Fibroblast of upper back skin (primary cell): ENCODE measurements around the gene GOLGA3.
"Not testable (repeated sequence)": the region's sequence is repeated elsewhere in the genome, so short reads cannot be mapped to it uniquely, and the experiment has no call there.

Experiments
- DNase-seq: peaks from one replicate; pipeline ENCODE4 v3.0.0-alpha.2; 2013

Gene GOLGA3

DNA sequence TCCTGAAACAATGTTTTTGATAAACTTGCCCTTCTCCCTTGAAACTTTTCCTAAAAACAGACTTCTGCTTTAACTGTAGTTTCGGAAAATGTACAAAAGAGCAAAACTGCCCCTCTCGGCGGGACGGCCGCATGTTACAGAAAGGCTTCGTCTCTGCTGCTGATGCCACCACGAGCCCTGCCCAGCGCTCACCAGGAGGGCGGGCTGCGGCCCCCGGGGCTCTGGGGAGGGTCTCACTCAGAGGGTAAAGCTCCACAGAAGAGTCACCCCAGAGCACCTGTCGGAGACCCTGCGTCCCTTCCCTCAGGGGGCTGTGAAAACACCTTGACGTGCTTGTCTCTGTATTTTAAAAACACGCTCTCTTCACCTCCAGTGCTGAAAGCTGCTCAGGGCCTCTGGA, 12.5 kb upstream of the GOLGA3 start:
- DNase-seq: no peak

DNA sequence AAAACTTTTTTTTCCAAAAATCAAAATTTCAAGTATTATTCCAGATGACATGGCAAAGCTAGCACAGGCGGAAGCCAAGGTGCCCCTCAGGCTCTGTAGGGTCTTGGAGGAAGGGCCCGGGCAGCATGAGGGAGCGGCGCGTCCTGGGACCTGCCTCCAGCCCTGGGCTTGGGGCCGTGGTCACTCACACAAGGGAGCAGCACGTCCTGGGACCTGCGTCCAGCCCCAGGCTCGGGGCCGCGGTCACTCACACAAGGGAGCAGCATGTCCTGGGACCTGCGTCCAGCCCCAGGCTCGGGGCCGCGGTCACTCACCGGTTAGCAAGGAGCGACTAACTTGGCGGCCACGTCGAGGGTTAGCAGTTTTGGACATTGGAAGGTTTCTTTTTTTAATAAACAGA, 11.9 kb upstream of the GOLGA3 start:
- DNase-seq: no peak

DNA sequence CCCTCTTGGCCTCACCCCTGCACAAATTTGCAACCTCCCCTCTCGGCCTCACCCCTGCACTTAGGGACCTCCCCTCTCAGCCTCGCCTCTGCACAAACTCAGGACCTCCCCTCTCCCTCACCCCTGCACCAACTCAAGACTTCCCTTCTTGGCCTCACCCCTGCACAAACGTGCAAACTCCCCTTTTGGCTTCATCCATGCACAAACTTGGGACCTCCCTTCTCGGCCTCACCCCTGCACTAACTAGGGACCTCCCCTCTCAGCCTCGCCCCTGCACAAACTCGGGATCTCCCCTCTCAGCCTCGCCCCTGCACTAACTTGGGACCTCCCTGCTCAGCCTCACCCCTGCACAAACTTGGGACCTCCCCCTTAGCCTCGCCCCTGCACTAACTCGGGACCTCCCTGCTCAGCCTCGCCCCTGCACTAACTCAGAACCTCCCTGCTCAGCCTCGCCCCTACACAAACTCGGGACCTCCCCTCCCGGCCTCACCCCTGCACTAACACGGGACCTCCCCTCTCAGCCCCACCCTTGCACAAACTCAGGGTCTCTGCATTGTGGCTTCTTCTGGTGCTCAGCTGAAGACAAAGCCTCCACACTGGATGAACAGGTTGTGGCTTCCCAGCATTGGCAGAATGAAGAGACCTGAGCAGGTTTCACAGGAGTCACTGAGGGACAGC, 11.0 kb upstream of the GOLGA3 start:
- DNase-seq: no peak

DNA sequence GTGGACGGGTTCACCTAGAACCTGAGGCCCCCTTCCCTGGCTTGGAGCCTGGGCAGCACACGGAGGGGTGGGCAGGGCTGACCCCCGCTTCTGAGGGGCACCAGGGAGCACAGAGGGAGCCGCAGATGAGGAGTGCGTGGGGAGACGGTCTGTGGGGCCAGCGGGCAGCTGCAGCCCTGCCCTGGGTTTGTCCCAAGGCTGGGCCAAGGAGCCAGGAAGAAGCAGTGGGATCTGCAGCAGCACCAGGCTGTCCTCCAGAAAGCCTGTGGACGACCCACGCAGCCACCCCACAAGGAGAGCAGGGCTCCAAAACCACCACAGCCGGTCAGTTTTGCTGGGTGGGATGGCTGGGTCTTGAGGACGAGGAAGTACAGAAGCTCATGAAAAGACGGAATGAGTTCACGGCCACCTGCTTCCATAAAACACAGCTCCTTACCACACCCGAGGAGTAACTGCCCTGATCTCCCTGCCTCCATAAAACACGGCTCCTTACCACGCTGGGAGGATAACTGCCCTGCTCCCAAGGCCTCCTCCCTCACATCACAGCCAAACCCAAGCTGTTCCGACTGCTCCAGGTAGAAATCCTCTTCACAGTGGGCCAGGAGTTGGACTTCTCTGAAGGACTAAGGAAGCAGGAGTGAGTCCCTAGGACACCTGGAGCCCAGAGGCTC, 9.9 kb upstream of the GOLGA3 start:
- DNase-seq: no peak

DNA sequence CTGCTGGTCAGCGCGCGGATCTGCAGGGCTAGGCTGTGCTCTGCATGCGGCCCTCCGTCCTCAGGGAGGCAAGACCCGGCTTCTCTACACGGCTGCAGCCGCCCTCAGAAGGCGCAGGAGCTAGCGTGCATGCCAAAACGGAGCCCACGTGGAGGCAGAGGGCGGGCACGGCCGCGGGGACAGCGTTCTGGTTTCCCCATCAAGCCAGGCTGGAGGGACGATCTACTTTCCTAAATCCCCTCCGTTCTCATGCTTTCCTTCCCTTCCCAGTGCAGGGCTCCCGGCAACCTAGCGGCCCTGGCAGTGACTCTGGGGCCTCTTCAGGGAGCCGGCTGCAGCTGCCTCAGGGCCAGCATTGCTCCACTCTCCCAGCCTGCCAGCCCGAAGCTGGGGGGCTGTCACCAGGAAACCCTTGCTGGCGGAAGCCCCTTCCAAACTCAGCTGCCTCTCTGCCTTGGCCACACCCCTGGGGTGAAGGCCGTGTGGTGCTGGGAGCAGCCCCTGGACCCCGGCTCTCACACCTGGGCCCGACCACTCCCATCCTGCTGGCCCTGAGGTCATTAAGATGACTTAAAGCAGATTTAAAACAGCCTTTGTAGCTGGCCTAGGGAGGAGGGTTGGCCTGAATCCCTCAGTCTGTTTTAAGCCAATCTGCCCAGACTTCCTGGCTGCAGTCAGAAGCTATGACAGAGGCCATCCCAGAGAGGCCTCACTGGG, 9.2 kb upstream of the GOLGA3 start:
- peak; percentile 6 for DNase-seq

DNA sequence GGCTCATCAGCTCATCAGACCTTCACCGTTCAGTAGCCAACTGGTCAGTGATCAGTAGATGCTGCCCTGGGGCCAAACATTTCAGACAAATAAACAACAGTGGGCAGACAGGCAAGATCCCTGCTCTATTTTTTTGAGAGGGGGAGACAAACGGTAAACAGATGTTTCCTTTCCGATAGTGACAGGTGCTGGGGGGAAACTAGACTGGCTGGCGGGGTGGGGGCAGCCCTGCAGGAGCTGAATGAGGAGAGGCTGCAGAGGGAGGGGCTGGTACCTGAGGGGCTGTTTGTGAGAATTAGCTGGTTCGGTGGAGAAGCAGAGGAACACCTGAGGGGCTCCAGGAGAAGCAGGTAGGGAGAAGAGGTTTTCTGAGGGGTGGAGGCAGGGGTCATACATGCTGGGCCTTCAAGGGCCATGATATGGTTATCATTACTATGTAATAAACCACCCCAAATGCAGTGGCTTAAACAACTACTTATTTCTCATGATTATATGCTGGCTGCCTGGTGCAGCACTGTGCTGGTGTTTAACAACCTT, 8.2 kb upstream of the GOLGA3 start:
- no peak for DNase-seq

DNA sequence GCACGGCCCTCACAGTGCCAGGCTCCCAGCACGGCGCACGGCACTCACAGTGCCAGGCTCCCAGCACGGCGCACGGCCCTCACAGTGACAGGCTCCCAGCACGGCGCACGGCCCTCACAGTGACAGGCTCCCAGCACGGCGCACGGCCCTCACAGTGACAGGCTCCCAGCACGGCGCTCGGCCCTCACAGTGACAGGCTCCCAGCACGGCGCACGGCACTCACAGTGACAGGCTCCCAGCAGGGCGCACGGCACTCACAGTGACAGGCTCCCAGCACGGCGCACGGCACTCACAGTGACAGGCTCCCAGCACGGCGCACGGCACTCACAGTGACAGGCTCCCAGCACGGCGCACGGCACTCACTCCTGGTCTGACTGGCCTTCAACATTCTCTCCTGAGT, 7.6 kb upstream of the GOLGA3 start:
- DNase-seq: not testable (repeated sequence)

DNA sequence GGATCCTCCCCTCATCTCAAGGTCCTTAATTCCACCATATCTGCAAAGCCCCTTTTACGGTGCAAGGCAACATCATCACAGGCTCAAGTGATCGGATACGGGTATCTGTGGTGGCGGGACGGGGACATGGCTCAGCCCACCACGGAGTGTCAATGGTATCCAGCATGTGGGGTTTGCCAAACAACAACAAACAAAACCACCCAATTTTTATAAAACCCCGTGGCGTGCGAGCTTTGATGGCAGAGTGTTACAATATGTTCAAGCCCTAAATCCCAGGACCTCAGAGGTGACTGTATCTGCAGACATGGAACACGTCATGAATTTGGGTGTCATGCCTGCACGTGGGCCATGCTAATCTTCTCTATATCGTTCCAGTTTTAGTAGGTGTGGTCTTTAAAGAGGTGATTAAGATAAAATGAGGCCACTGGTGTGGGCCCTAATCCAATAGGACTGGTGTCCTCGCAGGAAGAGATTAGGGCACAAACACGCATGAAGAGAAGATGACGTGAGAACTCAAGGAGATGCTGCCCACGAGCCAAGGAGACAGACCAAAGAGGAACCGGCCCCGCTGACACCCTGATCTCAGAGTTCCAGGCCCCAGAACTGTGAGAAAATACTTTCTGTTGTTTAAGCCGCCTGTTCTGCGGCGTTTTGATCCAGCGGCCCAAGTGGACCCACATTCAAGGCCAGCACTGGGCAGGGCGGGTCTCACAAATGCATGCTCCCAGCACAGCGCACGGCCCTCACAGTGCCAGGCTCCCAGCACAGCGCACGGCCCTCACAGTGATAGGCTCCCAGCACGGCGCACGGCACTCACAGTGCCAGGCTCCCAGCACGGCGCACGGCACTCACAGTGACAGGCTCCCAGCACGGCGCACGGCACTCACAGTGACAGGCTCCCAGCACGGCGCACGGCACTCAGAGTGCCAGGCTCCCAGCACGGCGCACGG, 6.7 kb upstream of the GOLGA3 start:
- no peak for DNase-seq

DNA sequence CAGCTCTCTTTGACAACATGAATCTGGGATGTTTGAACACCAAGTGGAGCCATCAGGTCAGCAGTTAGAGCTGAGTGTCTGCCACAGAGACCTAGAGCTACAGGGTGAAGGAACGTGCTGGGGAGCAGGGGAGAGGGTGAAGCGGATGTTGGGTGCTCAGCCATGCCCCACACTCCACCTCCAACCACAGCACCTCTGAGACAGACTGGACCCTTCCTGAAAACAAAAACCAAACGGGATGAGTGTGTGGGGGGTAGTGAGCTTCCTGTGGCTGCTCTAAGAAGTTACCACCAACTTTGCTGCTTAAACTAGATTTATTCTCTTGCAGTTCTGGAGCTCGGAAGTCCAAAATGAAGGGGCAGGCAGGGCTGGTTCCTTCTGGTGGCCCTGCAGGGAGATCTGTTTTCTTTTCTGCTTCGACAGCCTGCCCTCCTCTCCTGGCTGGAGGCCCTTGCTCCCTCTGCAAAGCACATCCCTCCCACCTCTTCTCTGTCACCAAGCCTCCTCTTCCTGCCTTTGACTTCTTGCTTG, 5.6 kb upstream of the GOLGA3 start:
- no peak for DNase-seq

DNA sequence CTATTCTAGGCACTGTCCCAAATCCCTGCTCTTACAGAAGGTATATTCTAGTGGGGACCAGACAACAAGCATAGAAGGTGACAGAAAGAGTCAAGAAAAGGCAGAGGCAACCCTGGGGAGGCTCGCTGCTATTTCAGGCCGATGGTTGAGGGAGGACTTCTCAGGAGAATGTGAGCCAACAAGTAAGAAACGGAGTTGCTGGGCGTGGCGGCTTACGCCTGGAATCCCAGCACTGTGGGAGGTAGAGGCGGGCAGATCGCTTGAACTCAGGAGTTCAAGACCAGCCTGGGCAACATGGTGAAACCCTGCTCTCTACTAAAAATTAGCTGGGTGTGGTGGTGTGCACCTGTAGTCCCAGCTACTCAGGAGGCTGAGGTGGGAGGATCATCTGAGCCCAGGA, 4.7 kb upstream of the GOLGA3 start:
- no peak for DNase-seq

DNA sequence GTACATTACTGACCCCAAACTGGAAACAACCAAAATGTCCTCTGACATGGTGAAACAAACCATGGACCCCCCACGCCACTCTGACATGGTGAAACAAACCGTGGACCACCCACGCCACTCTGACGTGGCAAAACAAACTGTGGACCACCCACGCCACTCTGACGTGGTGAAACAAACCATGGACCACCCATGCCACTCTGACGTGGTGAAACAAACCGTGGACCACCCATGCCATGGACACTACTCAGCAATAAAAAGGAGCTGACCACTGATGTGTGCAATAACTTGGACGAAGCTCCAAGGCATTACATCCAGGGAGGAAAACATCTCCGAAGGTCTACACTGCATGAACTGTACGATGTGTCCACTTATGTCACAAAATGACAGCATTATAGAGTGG, 3.1 kb upstream of the GOLGA3 start:
- DNase-seq: no peak

DNA sequence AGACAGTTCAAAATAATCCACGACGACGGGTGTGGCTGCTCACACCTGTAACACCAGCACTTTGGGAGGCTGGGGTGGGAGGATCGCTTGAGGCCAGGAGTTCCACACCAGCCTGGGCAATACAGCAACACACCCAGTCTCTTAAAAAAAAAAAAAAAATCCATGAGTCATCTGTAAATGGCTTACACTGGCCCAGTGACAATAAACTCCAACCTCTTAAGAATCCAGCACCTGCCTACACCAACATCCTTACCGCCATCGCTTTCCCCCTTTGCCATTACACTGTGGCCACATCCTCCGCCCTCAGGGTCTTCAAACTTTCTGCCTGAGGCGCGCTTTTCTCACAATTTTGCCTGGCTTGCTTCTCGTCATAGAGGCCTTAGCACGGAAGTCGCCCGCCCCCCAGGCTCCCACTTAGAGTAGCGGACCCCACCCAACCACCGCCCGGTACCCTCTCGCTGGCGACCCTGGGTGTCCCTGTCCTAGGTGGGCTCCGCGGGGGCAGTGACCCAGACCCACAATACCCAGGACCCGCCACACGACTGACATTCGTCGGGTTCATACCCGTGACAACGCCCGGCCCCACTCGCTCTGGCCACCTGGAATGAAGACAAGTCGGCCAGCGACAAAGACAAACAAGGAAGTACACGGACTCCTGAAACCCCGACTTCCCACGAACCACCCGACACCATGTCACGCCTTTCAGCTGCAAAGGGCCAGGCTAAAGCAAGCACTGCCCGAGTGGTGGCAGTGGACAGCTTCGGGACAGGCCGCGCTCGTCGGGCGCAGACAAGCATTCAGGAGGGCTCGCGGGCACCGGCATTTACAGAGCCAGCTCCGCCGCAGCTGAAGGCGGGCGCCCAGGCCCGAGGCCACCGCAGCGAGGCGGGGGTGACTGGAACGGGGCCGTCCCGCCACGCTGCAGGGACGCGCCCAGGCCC, 636 bp downstream of the GOLGA3 start:
- peak; percentile 72 for DNase-seq

DNA sequence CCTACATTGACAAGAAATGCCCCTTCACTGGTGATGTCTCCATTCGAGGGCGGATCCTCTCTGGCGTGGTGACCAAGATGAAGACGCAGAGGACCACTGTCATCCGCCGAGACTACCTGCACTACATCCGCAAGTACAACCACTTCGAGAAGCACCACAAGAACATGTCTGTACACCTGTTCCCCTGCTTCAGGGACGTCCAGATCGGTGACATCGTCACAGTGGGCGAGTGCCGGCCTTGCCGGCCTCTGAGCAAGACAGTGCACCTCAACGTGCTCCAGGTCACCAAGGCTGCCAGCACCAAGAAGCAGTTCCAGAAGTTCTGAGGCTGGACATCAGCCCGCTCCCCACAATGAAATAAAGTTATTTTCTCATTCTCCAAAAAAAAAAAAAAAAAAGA, 2.8 kb downstream of the GOLGA3 start:
- DNase-seq: no peak

DNA sequence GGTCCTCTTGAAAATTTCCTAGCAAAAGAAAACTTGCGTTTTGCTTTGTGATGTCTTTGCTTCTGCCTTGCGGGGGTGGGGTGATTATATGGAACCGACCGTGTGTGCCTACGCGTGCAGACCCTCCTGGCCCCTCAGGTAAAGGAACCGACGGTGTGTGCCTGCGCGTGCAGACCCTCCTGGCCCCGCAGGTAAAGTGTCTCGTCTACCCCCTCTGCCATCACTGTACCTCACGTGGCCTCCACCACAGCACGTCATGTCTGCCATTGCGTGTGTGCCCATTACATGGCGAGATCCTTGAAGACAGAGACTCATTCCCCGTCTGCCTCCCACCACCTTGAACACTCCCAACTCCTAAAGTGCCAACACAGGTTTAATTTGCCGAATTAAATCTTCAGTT, 3.6 kb downstream of the GOLGA3 start:
- DNase-seq: no peak

DNA sequence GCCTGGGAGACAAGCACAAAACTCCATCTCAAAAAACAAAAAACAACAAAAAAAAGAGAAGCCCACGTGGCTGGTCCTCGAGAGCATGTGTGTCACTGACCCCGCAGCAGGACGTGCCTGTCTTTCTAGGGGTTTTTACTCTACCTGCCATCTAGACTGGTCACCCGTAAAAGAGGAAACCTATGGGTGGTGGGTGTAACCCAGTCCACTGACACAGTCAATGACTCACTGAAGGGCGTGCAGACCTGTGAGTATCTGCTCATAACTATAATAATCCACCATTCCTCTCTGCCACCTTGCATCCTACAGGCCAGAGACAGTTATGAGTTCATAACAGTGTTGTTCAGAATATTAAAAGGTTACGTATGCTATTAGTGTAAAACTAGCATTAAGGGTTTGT, 4.6 kb downstream of the GOLGA3 start:
- DNase-seq: no peak

DNA sequence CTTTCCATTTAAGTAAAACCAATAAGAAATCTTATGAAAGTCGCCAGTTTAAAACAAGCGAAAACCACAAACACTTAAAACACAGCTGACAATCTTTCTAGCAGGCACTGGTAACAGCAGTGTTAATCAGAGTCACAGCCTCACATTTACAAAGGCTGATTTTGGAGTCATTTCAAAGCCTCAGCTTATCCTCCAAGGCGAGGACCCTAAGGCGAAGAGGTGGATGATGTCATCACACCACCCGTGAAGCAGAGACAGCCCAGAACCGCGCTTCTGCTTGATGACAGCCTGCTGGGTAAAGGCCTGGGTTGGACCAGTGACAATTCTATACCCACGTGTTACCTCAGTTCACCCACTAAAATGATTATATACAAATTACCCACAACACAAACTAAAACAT, 10.1 kb downstream of the GOLGA3 start:
- DNase-seq: no peak

DNA sequence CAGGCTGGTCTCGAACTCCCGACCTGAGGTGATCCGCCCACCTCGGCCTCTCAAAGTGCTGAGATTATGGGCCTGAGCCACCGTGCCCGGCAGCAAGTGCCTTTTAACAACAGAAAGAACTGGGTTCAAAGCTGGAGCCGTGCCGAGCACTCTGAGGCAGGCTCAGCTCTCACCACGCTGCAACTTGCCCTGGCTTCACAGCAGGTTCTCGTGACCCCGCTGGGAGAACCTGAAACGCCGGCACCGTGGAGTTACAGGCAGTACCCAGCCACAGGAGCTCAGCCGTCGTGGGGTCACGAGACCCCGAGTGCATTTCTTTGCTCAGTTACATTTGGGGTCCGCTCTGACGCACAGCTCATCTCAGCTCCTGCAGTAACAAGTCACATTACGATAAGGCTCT, 14.4 kb downstream of the GOLGA3 start:
- no peak for DNase-seq

DNA sequence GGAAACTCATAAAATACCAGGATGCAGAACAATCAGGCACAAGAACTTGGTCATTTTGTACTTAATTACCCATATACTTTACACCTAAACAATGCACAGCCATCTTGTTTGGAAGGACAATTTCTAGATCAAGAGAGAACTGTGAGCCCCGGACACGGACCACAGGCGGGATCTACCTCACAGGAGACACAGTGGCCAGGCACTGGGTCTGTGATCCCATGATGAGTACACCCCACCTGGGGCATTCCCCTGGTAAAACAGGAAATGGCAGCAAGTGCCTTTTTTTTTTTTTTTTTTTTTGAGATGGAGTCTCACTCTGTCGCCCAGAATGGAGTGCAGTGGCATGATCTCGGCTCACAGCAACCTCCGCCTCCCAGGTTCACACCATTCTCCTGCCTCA, 15.2 kb downstream of the GOLGA3 start:
- no peak for DNase-seq

DNA sequence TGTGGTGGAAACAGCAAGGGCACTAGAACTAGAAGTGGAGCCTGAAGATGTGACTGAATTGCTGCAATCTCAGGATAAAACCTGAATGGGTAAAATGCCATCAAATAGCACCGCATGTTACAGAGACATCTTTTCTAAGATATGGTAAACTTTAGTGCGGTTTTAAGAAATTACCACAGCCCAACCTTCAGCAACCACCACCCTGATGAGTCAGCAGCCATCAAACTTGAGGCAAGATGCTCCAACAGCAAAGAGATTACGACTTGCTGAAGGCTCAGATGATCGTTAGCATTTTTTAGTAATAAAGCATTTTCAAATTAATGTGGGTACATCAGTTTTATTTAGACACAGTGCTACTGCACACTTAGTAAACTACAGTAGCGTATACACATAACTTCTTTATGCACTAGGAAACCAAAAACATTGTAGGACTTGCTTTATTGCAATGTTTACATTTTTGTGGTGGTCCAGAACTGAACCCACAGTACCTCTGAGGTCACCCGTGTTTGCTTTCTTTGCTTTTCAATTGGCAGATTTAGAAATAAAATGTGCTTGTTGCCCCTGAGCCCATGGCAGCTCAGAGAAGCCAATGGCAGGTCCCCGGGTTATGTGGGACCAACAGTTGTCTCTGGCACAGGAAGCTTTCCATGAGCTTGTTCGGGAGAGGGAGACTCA, 15.9 kb downstream of the GOLGA3 start:
- peak; percentile 25 for DNase-seq

DNA sequence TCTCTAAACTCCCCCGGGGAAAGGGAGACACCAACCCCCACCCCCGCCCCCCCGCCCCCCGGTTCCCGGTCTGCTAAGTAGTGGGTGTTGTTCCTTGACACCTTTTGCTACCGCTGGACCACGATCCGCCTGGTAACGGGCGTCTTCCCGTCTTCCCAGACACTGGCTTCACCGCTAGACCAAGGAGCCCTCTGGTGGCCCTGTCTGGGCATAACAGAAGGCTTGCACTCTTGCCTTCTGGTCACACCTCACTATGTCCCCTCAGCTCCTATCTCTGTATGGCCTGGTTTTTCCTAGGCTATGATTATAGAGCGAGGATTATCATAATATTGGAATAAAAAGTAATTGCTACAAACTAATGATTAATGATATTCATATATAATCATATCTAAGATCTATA, 19.3 kb downstream of the GOLGA3 start:
- peak; percentile 15 for DNase-seq
